Stromal cell of bone marrow (primary cell): Measurements from ENCODE around the gene NDRG4.

Experiments
- DNase-seq: peaks from one replicate; pipeline ENCODE4 v3.0.0-alpha.2; 2012; ENCODE audit warnings: low read depth

Gene NDRG4, protein sequence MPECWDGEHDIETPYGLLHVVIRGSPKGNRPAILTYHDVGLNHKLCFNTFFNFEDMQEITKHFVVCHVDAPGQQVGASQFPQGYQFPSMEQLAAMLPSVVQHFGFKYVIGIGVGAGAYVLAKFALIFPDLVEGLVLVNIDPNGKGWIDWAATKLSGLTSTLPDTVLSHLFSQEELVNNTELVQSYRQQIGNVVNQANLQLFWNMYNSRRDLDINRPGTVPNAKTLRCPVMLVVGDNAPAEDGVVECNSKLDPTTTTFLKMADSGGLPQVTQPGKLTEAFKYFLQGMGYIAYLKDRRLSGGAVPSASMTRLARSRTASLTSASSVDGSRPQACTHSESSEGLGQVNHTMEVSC

DNA sequence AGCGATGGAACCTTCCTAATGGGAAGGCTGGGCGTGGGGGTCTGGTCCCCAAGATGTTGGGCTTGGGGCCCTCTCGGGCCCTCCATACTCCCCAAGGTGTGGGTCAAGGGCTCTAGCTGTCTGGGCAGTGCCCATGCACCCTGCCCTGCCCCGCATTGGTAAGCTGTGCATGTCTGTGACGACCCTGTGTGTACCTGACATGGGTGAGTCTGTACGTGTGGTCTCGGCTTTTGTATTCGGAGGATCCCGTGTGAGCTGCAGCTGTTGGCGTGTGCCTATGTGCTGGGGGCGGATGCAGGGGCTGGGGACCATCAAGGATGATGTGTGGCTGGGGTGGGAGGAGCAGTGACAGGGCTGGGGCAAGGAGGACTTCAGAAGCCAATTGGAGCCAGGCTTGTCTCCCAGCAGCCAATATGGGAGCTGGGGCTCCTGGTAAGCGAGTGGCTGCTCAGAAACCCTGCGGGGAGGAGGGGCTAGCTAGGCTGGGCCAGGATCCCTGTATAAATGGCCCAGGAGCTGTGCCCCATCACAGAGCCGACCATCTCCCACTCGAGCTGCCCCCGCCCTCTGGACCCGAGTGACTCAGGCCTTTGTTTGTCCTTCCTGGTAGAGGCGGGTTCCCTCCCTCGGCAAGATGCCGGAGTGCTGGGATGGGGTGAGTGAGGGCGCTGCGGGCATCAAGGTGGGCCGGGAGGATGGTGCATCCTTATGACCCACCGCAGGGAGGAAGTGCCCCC, at the start of gene NDRG4:
Gene NDRG4 (plus strand): TSS at position 529 of the 737 bp plus-strand sequence. CDS start 106 bp downstream, at position 635.
- DNase-seq = peak; percentile 61

DNA sequence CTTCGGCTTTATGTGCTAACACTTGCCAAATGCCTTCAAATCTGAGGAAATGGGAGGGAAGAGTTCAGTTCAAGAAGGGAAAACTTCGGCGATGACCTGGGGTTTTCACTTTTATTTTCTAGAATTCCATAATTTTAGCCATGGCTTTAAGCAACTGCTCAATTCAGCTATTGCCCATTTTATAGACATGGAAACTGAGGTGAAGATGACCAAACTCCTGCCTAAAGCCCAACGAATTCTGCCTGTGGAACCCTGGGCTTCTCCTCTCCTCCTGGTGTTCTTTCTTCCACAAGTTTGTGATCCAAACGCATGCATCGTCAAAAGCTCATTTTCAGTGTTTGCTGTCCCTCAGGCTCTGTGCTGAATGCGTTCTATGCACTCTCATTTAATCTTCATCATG, 49.4 kb upstream of the NDRG4 start:
- DNase-seq = no peak

DNA sequence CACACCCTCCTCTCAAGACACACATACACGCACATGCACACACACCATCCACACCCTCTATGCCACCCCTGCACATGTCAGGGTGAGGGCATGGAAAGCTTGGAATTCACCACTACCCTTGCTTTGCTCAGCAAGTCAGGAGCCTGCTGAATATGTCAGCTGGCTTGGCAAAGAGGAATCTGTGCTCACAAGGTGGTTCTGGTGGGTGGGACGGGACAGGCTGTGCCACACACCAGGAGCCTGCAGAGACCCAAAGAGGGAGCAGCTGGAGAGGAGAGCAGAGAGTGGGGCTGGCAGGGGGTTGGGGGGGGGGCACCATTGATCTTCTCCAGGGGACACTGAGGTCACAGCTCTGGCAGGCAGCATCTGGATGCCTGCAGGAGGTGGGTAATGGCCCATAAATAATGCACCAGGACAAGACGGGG, 48.7 kb upstream of the NDRG4 start:
- DNase-seq = no peak

DNA sequence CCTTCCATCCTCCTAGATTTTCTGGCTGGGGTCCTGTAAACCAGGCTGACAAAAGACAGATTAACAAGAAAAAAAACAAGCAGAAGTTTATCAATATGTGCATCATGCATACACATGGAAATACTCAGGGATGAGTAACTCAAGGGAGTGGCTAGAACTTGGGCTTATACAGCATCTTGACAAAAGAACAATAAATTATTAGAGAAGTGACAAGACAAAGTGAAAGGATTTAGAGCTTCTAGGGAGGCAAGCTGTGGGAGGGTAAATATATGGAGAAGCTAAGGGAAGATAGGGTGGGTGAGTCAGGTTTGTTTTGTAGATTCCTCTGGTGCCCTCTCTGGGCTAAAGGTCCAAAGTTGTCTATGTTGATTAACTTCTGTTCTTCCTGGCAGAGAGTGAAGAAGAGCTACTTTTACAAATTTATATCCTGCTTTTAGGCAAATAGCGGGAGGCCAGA, 48.0 kb upstream of the NDRG4 start:
- DNase-seq = peak; percentile 25

DNA sequence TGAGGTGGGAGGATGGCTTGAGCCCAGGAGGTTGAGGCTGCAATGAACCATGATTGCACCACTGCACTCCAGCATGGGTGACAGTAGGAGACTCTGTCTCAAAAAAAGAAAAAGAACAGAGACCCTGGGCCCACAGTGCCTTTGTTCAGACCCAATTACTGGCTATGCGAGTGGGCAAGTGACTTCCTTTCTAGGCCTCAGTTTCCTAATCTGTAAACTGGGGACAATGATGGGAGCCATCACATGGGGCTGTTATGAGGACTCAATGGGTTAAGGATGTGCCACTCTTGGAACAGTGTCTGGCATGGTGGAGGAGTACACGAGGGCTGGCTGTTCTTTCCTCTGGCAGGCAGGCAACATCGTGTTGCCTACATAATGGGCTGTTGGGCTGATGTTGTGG, 47.3 kb upstream of the NDRG4 start:
- no peak for DNase-seq

DNA sequence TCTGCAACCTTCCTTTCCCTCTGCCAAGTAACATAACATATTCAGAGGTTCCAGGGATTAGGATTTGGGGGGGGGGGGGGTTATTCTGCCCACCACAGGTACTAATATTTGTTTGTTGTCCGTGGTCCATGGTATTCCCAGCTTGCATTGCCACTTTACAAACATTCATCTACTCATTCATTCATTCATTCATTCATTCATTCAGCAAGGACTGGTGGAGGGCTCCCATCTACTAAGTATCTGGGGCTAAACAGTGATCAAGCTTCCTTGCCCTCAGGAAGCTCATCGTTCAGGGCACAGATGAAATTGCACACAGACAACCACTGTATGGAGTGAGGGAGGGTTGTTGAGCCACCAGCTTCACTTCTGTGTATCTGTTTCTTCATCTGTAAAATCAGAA, 45.8 kb upstream of the NDRG4 start:
- no peak for DNase-seq

DNA sequence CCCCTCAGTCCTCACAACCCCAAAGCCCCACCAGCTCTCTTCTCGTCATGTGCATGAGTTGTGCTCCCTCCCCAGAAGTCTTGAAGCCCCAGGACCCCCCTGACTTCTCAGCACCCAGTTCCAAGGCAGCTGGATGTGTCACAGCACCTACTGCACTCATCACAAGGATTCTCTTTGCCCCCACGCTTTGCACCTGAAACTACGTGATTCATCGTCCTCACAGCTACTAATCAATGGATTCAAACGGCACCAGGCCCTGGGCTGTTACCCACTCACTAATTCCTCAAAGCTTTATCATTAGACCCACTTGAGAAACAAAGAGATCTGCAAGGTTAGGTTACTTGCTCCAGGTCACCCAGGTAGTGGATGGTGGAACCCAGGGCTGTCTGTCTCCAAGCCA, 45.1 kb upstream of the NDRG4 start:
- no peak for DNase-seq

DNA sequence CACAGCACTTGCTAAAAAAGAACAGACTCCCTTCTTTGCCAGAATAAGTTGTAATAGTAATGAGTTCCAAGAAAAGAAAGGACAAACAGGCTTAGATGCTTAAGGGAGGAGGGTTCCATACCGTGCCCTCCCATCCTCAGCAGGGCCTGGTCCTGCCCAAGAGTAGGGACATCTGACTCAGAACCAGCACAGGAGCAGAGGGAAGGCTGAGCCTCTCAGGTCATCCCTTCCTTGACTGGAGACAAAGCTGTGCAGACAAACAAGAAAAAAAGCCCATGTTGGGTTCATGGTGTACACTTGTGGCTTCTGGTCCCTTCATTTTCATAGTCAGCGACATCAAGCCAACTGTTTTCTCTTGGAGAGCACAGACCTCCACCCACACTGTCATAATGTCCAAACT, 44.2 kb upstream of the NDRG4 start:
- DNase-seq = no peak

DNA sequence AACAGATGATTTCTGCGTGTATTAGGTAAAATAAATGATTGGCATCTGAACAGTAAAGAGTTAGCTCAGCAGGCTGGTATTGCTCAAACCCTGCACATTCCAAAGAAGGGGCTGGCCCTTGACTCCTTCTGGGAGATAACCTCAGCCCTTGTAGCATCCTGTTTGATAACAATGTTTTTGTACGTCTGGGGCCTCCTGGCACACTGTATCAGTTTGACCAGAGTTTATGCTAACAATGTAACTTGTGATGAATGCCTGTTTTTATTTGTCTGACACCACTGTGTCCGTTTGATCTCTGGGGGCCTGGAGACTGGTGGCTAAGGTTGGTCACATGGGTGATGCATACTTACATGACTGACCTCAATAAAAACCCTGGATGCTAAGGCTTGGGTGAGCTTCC, 43.8 kb upstream of the NDRG4 start:
- DNase-seq = no peak

DNA sequence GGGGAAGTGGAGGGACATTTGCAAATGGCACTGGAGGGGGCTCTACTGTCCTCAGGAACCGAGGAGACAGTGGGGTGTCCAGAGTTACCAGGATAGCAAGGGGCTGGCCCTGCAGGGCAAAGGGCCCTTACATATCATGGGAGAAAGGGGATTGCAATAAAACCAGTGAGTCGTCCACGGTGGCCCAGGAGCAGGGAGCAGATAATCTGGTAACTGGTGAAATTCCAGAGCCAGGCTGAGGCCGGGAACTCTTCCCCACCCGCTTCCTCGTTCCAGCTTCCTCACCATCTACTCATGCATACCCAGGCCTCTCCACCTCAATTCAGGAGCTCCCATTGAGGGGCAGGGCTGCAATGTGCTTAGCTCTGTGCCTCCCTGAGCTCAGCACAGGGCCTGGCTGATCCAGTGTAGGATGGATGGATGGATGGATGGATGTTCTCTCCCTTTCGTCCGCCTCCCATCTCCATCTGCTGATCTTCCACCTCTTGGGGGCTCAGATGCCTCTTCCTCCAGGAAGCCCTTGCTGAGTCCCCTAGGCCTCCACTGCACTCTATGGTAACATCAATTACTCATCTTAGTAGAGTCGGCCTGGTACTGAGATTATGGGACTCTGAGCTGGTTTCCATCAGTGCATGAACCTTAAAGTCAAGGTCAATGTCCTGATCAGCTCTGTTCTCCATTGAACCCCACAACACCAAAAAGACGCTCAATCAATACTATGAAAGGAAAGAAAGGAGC, 41.2 kb upstream of the NDRG4 start:
- no peak for DNase-seq

DNA sequence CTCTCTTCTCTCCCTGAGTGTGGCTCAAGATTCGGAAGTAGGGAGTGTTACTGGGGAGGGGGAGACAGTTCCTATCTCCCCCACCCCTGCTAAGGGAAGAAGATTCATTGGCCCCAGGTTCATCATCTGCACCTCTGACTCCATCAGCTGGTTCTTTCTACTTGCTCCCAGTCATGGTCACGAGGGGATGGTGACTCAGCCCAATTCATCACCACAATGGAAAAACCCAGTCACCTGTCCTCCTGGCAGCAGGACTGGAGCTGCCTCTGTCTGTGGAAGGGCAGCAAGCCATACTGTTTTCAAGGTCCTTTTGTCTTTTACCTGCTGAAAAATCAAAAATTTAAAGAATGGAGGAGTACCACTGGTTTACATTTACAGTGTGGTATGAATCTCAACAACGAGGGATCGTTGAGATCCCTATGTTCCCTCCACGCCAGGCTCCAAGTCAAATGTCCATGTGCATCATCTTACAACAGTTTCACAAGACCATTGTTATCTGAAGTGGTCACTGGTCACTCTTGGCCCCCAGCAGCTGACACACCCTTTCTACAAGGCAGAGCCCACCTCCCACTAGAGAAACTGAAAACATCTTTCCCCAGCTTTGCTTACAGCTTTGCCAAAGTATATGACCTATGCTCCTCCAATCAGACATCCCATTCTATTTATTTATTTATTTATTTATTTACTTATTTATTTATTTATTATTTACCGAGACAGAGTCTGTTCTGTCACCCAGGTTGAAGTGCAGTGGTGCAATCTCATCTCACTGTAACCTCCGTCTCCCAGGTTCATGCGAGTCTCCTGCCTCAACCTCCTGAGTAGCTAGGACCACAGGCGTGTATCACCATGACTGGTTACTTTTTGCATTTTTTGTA, 40.4 kb upstream of the NDRG4 start:
- peak; percentile 63 for DNase-seq

DNA sequence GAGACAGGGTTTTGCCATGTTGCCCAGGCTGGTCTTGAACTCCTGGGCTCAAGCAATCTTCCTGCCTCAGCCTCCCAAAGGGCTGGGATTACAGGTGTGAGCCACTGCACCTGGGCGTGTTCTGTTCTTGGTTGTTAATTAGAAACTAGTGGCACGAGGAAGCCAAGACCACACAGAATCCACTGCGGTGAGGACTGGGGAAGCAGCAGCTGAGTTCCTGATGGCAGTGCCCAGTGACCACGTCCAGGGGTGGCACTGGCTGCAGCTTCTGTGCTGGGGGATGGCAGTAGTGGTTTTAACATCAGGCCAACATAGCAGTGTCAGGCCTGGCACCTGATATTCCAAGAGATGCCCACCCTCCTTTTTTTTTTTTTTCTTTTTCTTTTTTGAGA, 39.7 kb upstream of the NDRG4 start:
- DNase-seq = no peak

DNA sequence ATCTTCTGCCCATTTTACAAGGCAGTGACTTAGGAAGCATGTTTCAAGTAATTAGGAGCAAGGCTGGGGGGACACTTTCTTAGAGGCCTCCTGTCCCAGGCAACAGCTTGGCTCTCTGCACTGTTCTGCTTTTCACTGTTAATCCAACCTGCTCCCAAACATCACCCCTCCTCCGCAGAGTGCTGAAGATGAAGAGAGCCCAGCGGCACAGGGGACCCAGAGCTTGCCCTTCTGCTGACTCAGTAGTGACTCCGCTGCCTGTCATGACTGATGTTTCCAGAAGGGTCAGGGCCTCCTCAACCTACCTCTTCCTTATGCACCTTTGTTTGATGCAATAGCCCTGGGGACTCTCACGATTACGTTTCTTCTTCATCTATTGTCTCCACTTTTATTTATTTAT, 38.9 kb upstream of the NDRG4 start:
- DNase-seq = no peak

DNA sequence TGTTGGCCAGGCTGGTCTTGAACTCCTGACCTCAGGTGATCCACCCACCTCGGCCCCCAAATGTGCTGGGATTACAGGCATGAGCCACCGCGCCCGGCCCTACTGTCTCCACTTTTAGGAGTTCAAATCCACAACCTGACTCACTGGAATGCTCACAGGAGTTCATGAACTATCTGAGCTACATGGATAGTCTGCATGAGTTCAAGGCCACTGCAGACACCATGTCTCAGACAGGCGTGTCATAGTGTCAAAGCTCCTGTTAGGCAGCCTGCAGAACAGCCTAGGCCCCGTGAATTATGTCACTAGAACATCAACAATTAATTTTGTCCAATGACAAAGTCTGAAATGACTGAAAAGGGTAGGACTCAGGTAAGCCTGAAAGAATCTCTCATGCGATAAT, 38.3 kb upstream of the NDRG4 start:
- no peak for DNase-seq

DNA sequence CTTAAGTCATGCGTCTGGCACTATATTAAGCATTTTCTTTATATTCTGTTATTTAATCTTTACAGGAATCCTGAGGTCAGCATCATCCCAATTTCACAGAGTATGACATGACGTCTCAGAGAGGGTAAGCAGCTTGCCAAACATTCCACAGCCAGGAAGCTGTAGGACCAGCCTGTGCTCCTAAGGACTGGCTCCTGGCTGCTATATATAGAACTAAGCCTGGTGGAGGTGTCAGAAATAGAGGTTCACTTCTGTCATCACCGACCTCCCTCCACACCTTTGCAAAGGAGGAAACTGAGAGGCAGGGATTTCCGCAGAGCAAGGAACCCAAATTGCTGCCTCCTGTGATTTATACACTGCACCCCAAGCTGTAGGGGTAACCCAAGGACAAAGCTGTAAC, 37.9 kb upstream of the NDRG4 start:
- DNase-seq = no peak

DNA sequence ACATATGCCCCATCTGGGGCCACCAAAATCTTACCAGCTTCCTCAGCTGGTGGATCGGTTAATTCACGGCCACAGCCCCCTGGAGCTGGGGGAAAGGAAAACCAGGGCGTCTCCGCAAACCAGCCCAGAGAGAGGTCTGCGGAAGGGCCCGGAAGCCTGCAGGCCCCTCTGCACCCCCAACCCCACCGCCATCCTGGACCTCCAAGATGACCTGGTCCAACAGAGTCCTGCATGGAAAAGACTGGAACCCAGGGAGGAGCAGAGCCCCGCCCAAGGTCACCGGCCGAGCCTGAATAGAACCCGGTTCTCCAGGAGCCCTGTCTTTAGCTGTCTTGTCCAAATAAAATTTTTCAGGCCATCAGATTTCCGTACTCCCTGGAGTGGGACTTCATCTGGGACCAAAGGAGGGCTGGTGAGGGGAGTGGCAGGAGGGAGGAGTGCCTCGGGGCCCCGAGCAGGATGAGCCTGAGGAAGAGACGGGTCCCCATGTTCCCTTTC, 37.4 kb upstream of the NDRG4 start:
- DNase-seq = no peak

DNA sequence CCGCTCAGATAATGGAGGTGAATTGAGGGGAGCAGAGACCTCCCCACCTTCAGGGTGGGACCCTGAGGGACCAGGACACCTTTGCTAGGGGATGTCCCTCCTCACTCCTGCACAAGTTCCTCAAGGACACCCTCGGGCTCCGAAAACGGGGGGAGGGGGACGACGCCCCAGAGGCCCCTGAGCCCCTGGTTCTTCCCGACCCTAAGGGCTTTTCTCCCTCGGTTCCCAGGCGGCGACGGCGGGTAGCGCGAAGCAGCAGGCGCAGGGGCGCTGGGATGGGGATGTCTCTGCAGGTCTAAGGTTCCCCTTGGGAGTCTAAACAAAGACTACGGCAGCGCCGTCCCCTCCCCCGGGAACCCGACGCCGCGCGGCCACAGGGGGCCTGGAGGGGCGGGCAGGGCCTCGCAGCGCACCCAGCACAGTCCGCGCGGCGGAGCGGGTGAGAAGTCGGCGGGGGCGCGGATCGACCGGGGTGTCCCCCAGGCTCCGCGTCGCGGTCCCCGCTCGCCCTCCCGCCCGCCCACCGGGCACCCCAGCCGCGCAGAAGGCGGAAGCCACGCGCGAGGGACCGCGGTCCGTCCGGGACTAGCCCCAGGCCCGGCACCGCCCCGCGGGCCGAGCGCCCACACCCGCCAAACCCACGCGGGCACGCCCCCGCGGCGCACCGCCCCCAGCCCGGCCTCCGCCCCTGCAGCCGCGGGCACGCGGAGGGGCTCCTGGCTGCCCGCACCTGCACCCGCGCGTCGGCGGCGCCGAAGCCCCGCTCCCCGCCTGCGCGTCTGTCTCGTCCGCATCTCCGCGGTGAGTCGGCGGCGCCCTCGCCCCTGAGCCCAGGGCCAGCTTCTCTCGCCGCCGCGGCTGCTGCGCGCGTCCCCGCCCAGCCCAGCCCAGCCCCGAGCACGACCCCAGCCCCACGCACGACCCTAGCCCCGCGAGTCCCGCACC, 36.7 kb upstream of the NDRG4 start:
- DNase-seq = no peak

DNA sequence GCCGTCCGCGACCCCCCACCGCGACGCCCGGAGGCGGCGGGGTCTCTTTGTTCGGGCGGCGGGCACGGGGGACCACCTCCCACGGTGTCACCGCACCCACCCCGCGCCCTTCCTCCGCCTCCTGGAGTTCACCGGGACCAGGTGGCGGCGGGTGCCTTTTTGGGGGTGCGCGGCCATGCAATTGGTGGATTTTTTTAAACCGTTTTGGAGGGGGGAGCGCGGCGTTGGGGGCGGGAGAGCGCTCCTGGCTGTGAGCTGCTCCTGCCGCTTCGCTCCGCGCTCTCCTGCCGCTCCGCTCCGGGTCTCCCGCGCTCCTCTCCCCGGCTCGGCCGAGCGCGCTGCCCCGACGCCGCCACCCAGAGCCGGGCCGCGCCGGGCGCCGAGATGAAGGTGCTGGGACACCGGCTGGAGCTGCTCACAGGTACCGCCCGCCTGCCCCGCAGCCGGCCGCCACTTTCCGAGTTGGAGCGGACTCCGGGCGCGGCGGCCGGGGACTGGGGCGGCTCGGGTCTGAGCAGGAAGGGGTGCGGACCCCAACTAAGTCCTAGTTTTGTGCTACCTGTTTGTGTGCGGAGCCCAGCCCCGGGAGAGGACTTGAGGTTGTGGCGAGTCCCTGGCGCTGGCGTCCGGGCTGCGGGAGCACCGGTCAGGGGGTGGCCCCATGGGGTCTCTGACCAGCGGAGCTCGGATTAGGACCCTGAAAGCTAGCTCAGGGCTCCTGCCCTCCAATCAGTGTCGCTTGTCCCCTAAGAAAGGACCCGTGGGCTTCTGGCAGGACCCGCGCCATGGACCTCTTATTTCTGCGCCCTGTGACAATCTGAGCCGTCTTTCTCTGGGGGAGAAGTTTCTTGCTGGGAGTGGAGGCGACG, 35.7 kb upstream of the NDRG4 start:
- DNase-seq = no peak

DNA sequence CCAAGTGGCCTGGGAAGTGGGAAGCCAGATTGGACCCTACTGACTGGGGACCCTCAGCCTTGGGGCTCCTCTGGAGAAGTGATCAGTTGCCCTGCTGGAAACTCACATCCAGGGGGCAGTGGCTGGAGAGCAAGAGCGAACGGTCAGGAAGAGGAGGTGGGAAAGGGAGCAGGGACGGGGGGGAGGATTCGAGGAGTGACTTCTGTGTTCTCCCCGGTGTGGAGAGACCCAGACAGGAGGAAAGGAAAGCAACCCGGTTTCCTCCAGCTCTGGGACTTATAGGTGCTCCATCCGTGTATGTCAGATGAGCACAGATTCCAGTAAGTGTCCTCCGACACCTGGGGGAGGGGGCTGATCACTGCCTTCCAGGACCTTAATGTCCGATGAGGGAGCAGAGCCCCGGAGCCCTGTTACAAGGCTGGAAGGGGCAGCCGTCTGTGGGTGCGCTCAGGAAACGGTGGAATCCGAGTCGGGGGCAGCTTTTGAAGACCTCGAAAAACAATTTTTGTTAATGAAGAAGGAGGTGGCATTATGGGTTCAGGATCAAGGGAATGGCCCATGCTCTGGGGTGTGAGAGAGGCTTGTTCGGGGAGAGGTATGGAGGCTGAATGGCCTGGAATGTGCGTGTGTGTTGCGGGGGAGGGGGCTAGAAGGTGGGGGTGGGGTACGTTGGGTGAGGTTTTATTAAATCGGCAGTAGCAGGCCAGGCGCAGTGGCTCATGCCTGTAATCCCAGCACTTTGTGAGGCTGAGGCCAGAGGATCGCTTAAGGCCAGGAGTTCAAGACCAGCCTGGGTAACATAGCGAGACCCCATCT, 34.8 kb upstream of the NDRG4 start:
- no peak for DNase-seq
